ENCODE data around the gene GIT1.
A peak's percentile ranks its signal among the peaks of the same experiment; 100 is the strongest.

The GIT1 gene

DNA sequence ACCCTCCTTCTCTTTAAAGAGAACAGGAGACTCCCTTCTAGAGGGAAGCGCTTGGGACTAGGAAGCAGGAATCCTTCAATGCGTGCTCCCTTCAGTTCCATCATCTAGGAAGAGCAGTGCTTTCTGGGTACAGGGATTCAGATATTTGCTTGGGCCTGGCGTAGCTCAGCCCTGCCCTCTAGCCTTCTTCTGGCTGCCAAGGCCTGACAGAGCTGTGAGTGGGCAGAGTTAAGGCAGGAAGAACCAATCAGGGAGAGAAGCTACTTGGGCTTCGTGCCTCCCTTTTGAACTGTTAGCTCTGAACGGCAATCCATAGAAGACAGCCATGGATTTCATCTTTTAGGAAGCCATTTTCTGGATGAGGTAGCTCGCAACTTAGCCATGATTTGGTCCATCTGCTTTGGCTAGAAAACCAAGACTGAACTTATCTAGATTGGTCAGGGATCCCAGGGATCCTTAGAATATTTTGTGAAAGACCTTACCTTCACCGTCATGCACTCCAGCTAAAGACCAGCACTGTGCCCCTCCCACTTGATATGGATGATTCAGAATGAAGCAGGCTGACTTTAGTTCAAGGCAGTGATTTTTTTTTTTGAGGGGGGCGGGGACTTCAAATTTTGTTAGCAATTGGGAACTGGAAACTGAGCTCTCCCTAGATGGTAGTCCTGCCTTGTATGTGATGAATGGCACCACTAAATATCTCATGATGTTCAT is 35.7 kb upstream of the GIT1 start:
- H3K9ac ChIP-seq (ENCODE audit: low read length), result no peak overlapping the region
- H4K20me1 ChIP-seq (ENCODE audit: insufficient read depth, low read length), result no peaks in the 10 kb centered on the region
- no peaks in the 10 kb centered on the region for H3K79me2 ChIP-seq (ENCODE audit: insufficient read depth, low read length)
- H3K9me3 ChIP-seq (ENCODE audit: low read length), result no peaks in the 10 kb centered on the region
- no peaks in the 10 kb centered on the region for H3F3A ChIP-seq (ENCODE audit: insufficient read depth, low read length)
- no peaks in the 10 kb centered on the region for H3K9me2 ChIP-seq (ENCODE audit: low read depth, low read length)
- H2AFZ ChIP-seq (ENCODE audit: low read length), result no peak overlapping the region
- H3K27me3 ChIP-seq (ENCODE audit: insufficient read depth, low read length), result peaks cover 5% of the 10 kb centered on the region; the same call in 1 of the 2 replicates
- H3K4me2 ChIP-seq (ENCODE audit: low read length), result no peak overlapping the region
- peaks cover 17% of the 10 kb centered on the region for H3K4me1 ChIP-seq (ENCODE audit: insufficient read depth, low read length, severe bottlenecking)
- peaks cover 30% of the 10 kb centered on the region for H3K36me3 ChIP-seq (ENCODE audit: insufficient read depth, low read length)
- no peak overlapping the region for H3K27ac ChIP-seq (ENCODE audit: low read depth, low read length, poor library complexity, severe bottlenecking)
- H3K4me3 ChIP-seq (ENCODE audit: low read depth, low read length, poor library complexity, severe bottlenecking), result no peak overlapping the region
- TF ChIP-seq, protein P1, sequence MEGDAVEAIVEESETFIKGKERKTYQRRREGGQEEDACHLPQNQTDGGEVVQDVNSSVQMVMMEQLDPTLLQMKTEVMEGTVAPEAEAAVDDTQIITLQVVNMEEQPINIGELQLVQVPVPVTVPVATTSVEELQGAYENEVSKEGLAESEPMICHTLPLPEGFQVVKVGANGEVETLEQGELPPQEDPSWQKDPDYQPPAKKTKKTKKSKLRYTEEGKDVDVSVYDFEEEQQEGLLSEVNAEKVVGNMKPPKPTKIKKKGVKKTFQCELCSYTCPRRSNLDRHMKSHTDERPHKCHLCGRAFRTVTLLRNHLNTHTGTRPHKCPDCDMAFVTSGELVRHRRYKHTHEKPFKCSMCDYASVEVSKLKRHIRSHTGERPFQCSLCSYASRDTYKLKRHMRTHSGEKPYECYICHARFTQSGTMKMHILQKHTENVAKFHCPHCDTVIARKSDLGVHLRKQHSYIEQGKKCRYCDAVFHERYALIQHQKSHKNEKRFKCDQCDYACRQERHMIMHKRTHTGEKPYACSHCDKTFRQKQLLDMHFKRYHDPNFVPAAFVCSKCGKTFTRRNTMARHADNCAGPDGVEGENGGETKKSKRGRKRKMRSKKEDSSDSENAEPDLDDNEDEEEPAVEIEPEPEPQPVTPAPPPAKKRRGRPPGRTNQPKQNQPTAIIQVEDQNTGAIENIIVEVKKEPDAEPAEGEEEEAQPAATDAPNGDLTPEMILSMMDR (IDR thresholded peaks at IDR 0.05; ENCODE audit: low read length), result no peak; the same call in 1 of the 2 replicates
- no peak for TF ChIP-seq EZH2 (IDR thresholded peaks at IDR 0.05; ENCODE audit: borderline replicate concordance, low read length)

DNA sequence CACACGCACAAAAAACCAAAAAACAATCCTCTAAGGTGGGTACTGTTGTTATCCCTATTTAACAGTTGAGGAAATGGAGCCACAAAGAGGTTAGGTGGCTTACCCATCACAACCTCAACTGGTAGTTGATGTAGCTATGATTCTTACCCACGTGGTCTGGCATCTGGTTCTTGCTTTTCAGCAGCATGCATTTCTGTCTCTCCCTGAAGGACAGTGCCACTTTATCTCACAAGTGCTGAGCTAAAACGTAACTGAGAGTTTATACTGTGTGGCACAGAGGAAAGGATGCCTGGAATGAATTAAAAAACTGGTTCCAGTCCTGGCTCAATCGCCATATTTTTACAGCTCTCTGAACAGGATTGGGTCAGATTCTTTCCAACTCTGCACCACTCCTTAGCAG is 35.1 kb upstream of the GIT1 start:
- Histone ChIP-seq H3K27ac (ENCODE audit: low read depth, low read length, poor library complexity, severe bottlenecking) (no peak overlapping the region), H3K79me2 (ENCODE audit: insufficient read depth, low read length) (no peaks in the 10 kb centered on the region), H4K20me1 (ENCODE audit: insufficient read depth, low read length) (no peaks in the 10 kb centered on the region), H3K4me3 (ENCODE audit: low read depth, low read length, poor library complexity, severe bottlenecking) (no peak overlapping the region), H2AFZ (ENCODE audit: low read length) (no peak overlapping the region), H3K36me3 (ENCODE audit: insufficient read depth, low read length) (peaks cover 24% of the 10 kb centered on the region), H3K4me2 (ENCODE audit: low read length) (no peak overlapping the region), H3K4me1 (ENCODE audit: insufficient read depth, low read length, severe bottlenecking) (peaks cover 17% of the 10 kb centered on the region), H3F3A (ENCODE audit: insufficient read depth, low read length) (no peaks in the 10 kb centered on the region), H3K9ac (ENCODE audit: low read length) (no peak overlapping the region), H3K9me2 (ENCODE audit: low read depth, low read length) (no peaks in the 10 kb centered on the region), H3K9me3 (ENCODE audit: low read length) (no peaks in the 10 kb centered on the region), H3K27me3 (ENCODE audit: insufficient read depth, low read length) (peaks cover 5% of the 10 kb centered on the region; the same call in 1 of the 2 replicates)
- TF ChIP-seq, protein P1 (IDR thresholded peaks at IDR 0.05; ENCODE audit: low read length), result no peak
- no peak for TF ChIP-seq EZH2 (IDR thresholded peaks at IDR 0.05; ENCODE audit: borderline replicate concordance, low read length)

DNA sequence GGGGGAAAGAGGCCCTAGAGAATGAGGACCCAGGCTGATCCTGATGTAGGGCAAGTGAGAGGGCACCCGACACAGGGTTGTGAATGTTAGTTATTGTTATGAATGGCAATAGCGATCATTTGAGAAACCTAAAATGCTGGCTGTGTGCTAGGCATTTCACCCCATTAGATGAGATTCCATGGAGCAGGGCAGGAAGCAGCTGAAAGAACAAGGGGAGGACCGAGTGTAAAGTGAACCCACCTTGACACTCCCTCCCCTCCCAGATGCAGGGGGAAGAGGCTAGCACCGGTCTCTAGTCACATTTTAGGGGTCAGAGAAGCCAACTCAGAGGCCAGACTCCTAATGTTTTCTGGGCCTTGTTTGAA is 33.8 kb upstream of the GIT1 start:
- Histone ChIP-seq H3K36me3 (ENCODE audit: insufficient read depth, low read length) (peaks cover 11% of the 10 kb centered on the region), H3K79me2 (ENCODE audit: insufficient read depth, low read length) (no peaks in the 10 kb centered on the region), H3K27me3 (ENCODE audit: insufficient read depth, low read length) (peaks cover 5% of the 10 kb centered on the region; the same call in 1 of the 2 replicates), H3K9me2 (ENCODE audit: low read depth, low read length) (no peaks in the 10 kb centered on the region), H4K20me1 (ENCODE audit: insufficient read depth, low read length) (no peaks in the 10 kb centered on the region), H2AFZ (ENCODE audit: low read length) (no peak overlapping the region), H3K4me3 (ENCODE audit: low read depth, low read length, poor library complexity, severe bottlenecking) (peak overlapping the region; percentile 71), H3K4me1 (ENCODE audit: insufficient read depth, low read length, severe bottlenecking) (peaks cover 20% of the 10 kb centered on the region), H3F3A (ENCODE audit: insufficient read depth, low read length) (no peaks in the 10 kb centered on the region), H3K9me3 (ENCODE audit: low read length) (no peaks in the 10 kb centered on the region), H3K27ac (ENCODE audit: low read depth, low read length, poor library complexity, severe bottlenecking) (no peak overlapping the region), H3K4me2 (ENCODE audit: low read length) (peak overlapping the region; percentile 94), H3K9ac (ENCODE audit: low read length) (peak overlapping the region; percentile 64)
- no peak for TF ChIP-seq EZH2 (IDR thresholded peaks at IDR 0.05; ENCODE audit: borderline replicate concordance, low read length)
- TF ChIP-seq, protein P1 (IDR thresholded peaks at IDR 0.05; ENCODE audit: low read length), result no peak
